Dedifferentiated amniotic fluid mesenchymal stem cell (primary cell): ENCODE measurements around the gene RNF225.
"Not testable (repeated sequence)": the region's sequence is repeated elsewhere in the genome, so short reads cannot be mapped to it uniquely, and the experiment has no call there.

ENCODE experiments used
- DNase-seq: peaks from one replicate; pipeline ENCODE4 v3.0.0-alpha.2; 2016; ENCODE audit errors: extremely low spot score

RNF225 gene

DNA sequence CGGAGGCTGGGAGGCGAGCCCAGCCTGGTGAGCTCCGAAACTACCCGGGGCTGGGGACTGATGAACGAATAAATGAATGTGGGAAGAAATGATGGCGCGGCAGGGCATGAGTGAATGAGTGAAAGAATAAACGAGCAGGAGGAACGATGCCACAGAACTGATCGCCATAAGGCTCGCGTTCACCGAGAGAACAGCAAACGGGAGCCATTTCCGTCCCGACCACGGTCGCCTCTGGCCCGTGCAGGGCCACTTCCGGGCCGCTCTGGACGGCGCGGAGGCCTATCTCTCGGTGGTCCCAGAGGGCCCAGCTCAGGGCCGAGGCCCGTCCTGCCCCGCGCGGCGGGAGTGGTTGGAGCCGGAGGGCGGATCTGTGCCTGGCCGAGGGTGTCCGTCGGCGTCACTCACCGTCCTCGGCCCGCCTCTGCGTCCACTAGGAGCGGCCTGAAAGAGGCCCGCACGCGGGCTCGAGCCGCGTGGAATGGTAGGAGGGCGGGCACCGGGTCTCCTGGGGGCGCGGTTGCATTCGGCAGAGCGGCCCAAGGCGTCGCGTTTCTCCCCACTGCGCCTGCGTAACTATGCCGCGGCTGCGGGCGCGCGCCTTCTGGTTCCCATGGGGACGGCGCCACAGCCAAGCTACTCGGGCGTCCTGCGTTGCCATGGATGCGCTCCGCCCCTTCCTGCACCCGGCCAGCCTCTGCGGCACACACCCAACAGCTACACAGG, 33.0 kb upstream of the RNF225 start, which contains the start of gene ZNF497:
Gene ZNF497 (minus strand): TSS at position 480 of the 723 bp plus-strand sequence. CDS start 5,116 bp downstream, outside the sequence.
- DNase-seq = peak; percentile 94

DNA sequence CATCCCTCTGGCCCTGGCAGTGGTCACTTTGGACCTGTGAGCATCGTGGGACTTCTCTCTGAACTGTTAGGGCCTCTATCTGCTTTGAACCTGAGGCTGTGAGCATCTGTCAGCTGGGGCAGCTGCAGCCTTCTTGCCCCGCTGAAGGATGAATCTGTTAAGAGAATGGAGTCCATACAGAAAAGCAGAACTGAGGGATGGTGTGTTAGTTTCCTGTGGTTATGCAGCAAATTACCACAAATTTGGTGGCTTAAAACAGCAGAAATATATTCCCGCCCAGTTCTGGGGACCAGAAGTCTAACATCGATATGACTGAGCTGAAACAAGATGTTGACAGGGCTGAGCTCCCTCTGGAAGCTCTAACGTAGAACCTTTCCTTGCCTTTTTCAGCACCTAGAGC, 31.3 kb upstream of the RNF225 start:
- DNase-seq = no peak

DNA sequence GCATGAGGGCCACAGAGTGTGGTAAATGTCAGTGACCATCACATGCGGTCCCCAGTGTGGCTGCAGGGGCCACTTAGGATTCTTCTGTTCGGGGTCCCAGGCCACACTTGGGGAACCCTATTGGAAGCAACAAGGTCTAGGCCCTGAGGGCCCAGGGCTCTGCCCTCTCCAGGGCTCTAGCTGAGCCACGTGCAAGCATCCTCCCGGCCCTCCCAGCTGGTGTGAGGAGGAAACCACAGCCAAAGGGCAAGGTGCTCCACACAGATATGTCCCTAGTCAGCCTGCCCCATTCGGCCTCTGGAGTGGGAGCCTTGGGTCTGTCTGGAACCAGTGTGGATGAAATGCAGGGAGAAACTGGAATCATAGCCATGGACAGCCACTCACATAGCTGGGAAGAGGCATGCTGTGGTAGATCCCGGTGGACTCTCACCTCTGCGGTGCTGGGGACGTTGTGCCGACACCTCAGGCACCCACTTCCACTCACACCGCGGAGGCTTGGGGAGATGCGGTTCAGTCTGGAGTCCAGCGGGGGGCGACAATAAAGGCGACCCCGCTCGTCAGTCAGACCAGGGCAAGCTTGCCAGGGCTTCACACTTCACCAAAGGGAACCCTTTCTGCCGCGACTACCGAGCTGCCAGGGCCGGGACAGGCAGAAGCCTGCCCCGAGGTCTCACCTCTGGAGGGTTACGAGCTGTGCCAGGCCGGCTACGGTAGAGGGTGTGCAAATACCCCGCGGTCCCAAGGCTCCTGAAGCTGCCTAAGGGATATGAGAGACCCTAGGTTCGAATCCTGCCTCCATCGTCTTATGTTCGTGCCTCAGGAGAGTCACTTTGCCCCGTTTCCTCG, 28.6 kb upstream of the RNF225 start:
- DNase-seq = no peak

DNA sequence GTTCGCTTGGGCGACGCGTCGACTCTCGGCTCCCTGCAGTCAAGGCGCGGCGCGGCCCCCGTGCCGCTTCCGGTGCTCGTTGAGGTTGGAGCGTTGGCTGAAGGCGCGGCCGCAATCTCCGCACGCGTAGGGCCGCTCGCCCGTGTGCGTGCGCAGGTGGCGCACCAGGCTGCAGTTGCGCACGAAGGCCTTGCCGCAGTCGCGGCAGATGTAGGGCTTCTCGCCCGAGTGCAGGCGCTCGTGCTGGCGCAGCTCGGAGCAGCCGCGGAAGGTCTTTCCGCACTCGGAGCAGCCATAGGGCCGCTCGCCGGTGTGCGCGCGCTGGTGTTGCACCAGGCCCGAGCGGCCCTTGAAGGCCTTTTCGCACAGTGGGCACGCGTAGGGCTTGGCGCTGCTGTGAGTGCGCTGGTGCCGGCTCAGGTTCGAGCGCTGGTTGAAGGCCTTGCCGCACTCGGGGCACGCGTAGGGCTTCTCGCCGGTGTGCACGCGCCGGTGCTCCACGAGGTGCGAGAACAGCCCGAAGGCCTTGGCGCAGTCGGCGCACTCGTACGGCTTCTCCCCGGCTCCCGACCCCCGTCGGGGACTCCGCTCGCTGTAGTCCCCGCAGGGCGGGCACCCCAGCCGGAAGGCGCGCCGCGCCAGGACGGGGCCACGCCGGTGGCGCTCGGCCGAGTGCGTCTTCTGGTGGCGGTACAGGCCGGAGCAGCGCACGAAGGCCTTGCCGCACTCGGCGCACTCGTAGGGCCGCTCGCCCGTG, 27.6 kb upstream of the RNF225 start:
- DNase-seq = no peak

DNA sequence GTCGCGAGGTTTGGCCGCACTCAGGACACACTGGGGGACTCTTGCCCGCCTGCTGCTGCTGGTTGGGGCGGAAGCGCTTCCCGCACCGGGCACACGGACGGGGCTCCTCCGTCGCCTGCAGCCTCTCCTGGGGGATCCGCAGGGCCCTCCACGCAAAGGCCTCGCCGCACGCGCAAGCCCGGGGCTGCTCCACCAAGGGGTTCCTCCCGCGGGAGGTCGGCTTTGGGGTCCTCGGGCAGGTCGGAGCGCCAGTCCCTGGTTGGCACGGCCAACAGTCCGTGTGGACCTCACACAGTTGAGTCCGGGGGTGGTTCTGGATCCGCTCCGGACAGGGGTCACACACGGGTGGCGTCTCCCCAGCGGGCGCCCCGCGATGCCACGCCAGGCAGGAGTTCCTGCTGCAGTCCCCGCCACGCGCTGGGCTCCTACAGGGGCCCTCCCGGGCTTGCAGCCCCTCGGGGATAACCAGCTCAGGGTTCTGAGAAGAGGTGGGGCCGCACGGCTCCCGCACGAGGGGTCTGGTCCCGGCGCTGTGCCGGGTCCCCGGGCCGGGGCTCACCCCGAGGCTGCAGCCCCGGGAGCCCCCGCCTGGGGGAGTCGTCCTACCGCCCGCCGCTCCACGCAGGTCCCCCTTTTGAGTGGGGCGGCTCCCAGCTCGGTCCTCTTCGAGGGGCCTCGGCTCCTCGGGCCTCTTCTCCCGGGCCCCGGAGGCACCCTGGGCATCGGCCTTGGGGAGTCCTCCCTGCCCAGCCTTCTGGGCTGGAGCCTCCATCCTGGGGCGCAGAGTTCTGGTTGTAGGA, 26.7 kb upstream of the RNF225 start:
- no peak for DNase-seq

DNA sequence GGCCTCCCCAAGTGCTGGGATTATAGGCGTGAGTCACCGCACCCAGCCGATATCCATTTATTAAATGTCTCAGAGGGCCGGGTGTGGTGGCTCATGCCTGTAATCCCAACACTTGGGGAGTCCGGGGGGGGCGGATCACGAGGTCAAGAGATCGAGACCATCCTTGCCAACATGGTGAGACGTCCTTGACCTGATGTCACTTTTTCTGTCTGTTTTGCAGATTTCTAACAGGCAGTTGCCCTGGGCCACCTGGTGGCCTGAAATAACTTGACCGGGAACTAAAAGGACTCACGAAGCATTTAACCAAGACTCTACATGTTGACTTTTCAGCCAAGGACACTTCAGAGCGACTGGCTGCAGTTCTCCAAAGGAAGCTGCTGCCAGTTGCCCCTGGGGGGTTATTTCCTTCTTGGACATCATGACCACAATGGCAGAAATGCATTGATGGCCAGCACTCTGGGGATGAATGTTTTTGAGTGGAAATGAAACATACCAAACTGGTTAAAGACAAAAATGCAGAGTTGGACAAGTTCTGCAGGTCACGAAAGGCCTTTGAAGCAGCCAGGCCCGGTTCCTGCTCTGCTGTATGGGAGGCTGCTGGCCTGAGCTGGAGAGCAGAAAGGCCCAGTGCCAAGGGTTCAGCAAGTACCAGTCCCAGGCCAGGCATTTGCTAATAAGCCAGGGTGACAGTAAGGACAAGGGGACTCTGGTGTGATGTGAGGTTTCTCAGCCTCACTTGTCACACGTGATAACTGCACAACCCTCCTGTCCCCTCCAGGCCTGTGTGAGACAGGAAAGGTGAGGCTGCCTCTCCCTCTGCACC, 22.9 kb upstream of the RNF225 start:
- DNase-seq = no peak

DNA sequence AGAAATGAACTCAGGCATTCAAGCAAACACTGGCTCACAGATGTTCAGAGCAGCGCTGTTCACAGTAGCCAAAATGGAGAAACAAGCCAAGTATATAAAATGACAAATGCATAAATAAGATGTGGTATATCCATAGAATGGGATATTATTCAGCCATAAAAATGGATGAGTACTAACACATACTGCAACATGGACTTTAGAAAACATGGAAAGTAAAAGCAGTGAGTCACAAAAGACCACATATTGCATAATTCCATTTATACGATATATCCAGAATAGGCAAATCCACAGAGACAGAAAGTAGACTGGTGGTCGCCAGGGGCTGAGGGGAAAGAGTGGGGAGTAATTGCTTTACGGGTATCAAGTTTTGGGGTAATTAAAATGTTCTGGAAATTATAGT, 21.3 kb upstream of the RNF225 start:
- no peak for DNase-seq

DNA sequence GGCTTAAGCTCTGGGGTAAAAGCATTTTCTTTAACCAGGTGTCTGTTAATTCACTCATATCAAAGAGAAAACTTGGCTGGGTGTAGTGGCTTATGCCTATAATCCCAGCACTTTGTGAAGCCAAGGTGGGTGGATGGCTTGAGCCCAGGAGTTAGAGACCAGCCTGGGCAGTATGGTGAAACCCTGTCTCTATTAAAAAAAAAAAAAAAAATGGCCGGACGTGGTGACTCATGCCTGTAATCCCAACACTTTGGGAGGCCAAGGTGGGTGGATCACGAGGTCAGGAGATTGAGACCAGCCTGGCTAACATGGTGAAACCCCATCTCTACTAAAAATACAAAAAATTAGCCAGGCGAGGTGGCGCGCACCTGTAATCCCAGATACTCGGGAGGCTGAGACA, 18.7 kb upstream of the RNF225 start:
- DNase-seq = not testable (repeated sequence)

DNA sequence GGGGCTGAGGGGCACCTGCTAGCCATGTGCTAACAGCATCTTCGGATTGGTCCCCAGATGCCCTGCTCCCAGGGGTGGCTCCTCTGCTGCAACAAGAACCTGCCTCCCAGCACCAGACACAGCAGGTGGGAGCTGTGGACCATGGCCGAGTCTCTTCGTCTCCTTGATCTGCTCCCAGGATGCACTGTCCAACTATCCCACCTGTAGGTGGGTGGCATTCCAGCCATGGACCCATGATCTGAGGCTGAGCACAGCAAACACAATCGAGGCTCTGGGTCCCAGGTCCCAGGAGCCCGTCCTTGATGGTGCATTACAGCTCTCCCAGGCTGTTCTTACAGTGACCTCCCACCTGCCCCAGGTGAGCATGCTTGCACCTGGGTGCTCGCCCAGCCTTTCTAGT, 16.2 kb upstream of the RNF225 start:
- no peak for DNase-seq

DNA sequence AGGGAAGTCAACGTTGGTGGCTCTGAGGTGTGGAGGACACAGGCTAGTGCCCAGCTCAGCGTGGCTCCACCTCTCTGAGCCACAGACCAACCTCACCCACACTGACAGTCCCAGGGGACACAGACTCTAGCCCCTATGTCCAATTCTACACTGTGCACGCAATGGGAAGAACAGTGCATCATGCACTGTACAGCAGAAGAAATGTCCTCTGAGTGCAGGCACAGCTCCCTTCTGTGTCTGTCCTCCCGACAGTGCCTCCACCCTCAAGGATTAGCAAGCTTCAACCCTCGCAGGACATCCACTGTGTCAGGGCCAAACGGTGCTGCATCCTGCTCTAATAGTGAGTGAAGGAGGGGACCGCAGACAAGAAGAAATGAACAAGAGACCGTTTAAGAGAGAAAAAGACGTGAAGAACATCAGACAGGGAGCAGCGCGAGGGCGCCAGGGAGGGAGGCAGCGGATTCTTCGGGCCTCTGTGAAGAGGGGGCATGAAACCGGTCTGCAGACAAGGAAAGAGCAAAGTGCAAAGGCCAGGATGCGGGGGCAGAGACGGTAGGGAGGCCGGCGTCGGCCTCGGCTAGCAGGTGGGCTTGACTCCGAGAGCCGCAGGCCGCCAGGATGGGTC, 15.3 kb upstream of the RNF225 start:
- DNase-seq = no peak

DNA sequence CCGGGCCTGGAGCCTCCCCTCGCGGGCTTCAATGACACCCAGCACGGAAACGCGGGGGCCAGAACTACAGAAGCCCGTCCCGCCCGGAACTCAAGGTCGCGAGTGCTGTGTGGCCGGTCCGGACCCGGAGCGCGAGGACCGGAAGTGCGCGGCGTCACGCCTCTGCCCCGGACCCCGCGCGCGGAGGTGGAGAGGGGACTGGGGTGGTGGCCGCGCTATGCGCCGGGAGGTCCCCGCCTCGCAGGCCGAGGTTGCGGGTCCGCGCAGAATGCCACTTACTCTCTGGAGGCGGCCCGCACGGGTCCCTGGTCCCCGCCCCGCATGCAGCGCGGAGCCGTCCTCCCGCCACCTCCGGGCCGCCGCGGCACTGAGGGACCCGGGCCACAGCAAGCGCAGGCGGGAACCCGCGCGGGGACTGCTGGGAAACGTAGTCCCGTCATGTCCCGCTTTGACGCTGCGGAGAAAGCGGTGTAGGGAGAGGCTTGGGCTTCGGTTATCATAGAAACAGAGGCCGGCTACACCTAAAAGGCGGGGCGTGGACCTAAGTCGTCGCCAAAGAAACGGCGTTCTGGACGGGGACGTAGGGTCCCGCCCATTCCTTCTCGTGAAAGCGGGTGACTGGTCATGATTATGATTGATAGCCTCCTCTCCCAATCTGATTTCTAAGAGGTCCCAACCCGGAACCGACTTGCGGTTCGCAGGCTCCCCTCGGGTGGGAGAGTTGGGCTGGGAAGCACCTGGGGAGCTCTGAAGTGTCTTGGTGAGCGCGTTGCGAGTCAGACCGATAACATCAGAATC, 14.6 kb upstream of the RNF225 start, which contains the start of gene ZNF837:
Gene ZNF837 (minus strand): TSS at position 369 of the 798 bp plus-strand sequence. CDS start 11,698 bp downstream, outside the sequence.
- DNase-seq = peak; percentile 100

DNA sequence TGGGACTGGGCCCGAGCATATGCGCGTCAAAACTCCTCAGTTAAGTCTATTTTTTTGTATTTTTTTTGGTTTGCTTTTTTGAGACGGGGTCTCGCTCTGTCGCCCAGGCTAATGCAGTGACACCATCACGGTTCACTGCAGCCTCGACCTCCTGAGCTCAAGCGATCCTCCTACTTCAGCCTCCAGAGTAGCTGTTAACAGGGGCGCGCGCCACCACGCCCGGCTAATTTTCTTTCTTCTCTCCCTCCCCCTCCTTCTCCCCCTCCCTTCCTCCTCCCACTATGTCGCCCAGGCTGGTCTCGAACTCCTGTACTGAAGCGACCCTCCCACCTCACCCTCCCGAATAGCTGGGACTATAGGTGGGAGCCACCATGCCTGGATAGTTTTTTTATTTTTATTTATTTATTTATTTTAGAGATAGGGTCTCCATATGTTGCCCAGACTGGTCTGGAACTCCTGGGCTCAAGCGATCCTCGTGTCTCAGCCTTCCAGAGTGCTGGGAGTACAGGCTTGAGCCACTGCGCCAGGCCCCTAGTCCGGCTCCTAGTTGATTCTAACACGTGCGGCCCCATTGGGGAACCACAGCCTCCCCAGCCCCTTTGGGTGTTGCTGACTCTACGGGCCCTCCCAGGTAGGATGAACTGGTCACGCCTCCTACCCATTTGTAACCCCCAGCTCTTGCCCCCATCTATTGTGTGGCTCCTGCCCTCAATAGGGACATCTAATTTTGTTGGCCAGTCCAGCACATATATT, 13.8 kb upstream of the RNF225 start:
- no peak for DNase-seq

DNA sequence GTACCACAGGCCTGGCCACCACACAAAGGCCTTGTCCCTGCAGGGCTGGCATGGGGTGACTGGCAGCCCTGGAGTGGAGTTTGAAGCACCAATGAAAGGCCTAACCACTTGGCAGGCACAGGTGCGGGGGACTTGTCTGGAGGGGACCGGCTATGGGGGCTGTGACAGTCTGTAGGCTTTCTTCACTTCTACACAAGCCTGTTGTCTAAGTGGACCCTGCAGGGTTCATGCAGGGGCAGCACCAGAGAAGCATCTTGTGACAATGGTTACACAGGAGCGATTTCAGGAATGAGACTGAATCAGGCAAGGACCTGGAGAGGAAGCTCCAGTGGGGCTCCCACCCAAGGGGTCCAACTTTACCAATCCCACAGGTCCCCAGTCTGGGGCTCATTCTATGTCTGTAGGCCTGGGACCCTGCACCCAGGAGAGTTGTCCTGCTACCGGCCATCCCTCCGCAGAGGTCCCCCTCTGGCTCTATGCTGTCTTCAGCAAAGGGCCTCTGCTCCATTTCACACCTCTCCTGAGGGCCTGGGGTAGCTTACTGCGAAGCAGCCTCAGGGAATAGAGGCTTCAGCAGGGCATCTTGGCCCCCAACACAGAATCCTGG, 12.4 kb upstream of the RNF225 start:
- DNase-seq = no peak

DNA sequence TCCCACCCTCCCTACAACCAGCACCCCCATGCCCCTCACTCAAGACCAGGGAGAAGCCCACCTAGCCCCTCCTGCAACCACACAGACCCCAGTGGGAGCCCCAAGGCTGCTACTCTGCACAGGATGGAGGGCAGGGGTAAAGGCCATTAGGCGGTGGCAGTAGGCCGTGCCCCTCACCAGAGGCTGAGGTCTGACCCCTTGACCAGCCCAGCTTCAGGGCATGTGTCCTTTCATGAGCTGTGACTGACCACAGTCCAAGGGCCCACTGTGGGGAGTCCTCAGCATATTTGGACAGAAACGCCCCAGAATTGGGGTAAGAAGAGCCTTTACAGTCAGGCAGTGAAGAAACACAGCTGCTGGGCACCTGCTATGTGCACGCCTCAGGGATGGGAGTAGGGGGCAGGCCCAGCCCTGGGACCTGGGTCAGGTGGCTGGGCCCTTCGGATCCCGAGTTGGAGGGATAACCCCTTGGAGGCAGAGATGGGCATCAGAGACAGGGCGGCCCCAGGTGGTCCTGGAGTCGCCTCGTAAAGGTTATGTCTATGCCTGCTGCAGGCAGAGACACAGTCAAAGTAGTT, 10.1 kb upstream of the RNF225 start:
- no peak for DNase-seq

DNA sequence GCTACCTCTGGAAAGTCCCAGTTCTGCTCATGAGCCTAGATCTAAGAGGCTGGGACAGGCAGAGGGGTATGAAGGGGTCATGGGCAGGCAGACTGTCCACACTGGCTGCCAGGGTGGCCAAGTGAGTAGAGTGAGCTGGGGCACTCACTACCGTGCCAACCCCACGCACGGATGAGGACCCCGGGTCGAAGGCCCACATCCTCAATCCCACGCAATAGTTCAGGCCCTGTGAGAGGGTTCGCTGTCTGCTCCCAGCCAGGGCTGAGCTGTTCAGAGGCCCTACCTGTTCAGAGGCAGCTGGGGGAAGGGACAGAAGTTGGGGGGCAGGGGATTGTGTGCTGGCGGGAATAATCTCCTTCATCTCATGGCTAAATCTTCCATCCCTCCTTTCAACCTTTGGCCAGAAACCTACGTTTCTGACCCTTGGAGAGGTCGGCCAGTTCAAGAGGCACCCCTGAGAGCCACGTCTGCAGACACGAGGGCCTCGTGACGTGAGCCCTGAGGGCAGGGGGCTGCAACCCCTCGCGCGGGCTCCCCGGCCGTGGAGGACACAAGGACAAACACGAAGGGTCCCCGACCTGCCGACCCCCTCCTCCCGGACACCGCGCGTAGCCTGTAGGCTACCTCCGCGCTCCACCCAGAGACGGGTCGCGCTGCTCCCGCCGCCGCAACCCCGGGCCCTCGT, 9.4 kb upstream of the RNF225 start:
- DNase-seq = no peak

DNA sequence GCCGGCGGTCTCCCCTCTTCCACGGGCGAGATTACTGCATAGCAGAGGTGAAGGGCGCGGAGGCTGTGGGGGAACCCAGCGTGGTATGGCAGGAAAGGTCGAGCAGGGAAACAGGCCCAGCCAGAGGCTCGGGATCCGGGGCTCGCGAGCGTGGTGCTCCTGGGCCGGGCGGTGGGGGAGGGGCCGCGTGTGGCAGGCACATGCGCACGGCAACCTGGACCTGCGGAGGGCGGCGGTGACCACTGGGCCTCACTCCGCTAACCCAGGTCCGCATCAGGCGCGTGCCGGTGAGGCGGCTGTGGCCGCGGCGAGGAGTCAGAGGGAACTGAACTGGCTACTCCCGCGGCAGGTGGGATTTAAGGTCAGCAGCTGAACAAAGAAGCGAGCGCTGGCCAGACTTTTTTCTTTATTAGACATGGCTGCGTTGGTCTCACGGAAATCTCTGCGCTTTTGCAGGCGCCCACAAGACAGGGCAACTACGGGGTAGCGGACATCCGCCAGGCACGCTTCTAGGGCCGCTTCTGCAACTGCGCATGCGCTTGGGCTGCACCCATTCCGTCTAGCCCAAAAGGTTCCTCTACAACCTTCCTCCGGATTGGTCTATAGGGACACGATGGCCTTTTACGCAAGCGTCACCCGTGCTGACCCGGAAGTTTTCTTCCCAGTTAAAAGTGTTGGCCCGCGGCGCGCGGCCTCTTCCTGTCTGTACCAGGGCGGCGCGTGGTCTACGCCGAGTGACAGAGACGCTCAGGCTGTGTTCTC, 8.7 kb upstream of the RNF225 start, which contains the start of gene RPS5:
Gene RPS5 (plus strand): TSS at position 694 of the 762 bp plus-strand sequence. CDS start 869 bp downstream, outside the sequence.
- DNase-seq = peak; percentile 99
